PFSK-1 (cell line): ENCODE data around the gene HOXB6.

Source experiments
- FOXP2 ChIP-seq: optimal IDR thresholded peaks from 2 replicates; pipeline ENCODE3; 2011; ENCODE audit warnings: borderline replicate concordance, control low read depth, inconsistent platforms; ENCODE audit not compliant: insufficient read depth; ENCODE audit errors: extremely low read length, extremely low read depth
- REST ChIP-seq, 2 experiments: IDR thresholded peaks; 2 replicates each; pipeline versions ENCODE4 v1.6.1 to v1.8.0; 2011 to 2012; ENCODE audit warnings: low read depth in 2 of 2, low read length in 2 of 2, control low read depth in 1 of 2, inconsistent platforms in 1 of 2, mild to moderate bottlenecking in 1 of 2, moderate library complexity in 1 of 2; ENCODE audit not compliant: insufficient read depth in 1 of 2
- TAF1 ChIP-seq: IDR thresholded peaks from 2 replicates; pipeline ENCODE4 v1.6.1; 2012; ENCODE audit warnings: low read length, control low read depth, borderline replicate concordance; ENCODE audit not compliant: insufficient read depth

GRCh38 chr17:48586355-48587258, 18.2 kb downstream of the HOXB6 start:
- TF ChIP-seq TAF1 (no peak), FOXP2 (no peak), REST (IDR thresholded peaks at IDR 0.05; ENCODE audit: insufficient read depth in 1 of 2, low read depth in 2 of 2, low read length in 2 of 2) (no peak)
